ENCODE measurements around the gene PHLDA1.

PHLDA1 gene

DNA sequence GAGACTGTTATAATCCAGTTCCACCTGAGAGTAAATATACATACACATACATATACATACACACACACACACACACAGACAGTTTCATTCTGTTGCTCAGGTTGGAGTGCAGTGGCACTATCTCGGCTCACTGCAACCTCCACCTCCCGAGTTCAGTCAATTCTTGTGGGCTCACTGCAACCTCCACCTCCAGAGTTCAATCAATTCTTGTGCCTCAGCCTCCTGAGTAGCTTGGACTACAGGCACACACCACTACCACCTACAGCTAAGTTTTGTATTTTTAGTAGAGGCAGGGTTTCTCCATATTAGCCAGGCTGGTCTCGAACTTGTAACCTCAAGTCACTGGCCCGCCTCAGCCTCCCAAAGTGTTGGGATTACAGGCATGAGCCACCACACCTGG lies 8.9 kb upstream of the PHLDA1 start:
- Histone ChIP-seq H3K27ac (no peak overlapping the region), H4K20me1 (peaks cover 42% of the 10 kb centered on the region; the same call in 1 of the 2 replicates), H3K4me1 (no peaks in the 10 kb centered on the region), H3K4me3 (no peak overlapping the region), H3K27me3 (no peaks in the 10 kb centered on the region), H3K9ac (no peak overlapping the region), H3K4me2 (no peak overlapping the region), H3K9me3 (no peaks in the 10 kb centered on the region), H3K36me3 (peaks cover 16% of the 10 kb centered on the region)
- TF ChIP-seq Cebpa-rat (IDR thresholded peaks at IDR 0.05), result no peak

DNA sequence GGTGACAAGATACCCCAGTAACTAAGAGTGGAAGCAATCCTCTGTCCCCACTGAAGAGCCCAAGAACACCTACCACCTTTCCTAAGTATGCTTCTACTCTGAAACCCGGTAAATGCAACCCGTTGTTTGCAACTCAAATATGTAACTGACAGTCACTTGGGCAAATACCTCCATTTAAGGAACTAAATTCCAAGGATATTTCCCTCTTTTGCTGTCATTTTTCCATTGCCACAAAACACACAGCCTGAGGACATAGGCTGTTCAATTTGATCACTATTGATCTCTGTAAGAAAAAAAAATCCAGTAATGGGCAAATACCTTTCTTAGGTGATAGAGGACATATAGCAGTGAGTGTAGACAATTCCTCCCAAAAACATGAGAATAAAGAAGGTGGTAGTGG lies 6.6 kb upstream of the PHLDA1 start:
- no peak for TF ChIP-seq Cebpa-rat (IDR thresholded peaks at IDR 0.05)
- no peaks in the 10 kb centered on the region; the same call in 1 of the 2 replicates for H3K4me1 ChIP-seq
- H3K4me2 ChIP-seq, result no peak overlapping the region
- H4K20me1 ChIP-seq, result peaks cover 58% of the 10 kb centered on the region; the same call in 1 of the 2 replicates
- H3K9ac ChIP-seq, result no peak overlapping the region
- no peak overlapping the region for H3K4me3 ChIP-seq
- no peaks in the 10 kb centered on the region for H3K27me3 ChIP-seq
- peaks cover 4% of the 10 kb centered on the region; the same call in 1 of the 2 replicates for H3K36me3 ChIP-seq
- no peak overlapping the region for H3K27ac ChIP-seq
- no peaks in the 10 kb centered on the region for H3K9me3 ChIP-seq

DNA sequence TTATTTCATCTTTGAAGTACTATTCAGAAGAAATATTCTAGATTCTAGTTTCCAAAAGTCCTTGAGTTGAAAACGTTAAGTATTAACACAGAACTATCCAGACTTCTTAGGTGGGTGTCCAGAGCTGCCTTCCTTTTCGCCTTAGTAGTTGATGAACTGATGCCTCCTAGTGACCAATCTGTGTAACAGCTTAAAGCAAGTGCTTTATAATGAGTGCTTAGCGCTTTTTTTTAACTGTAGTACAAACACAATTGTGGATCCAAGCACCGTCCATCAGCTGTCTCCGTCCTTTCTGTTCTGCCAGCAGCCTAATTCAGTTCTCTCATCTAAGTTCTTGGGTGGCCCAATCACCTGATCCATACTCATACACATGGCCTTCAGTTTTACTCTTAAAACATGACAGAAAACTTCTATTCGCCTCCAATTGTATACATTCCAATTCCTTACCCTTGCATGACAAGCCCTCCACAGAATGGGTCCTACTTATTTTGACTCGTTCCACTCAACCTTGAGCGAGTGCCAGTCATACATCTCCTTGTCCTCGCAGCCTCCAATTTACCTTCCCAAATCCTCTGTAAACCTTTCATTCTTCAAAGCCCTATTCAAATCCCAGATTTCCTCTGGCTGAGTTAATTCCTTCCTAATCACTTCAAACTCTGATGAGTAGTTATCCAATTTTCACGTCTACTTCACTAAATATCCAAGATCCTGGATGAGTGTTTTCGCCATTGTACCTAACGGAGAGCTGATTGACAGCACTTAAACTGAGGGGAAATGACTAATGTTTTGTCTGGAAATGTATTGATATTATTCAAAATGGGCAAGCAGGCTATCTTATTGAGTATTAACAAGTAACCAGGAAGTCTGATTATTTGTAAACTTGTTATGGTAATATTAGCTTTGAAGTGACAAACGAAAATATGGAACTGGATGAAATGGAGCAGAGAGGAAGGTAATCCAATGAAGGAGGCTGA lies 5.8 kb upstream of the PHLDA1 start:
- H3K27ac ChIP-seq, result no peak overlapping the region
- H4K20me1 ChIP-seq, result peaks cover 58% of the 10 kb centered on the region; the same call in 1 of the 2 replicates
- H3K4me2 ChIP-seq, result no peak overlapping the region
- no peak for TF ChIP-seq Cebpa-rat (IDR thresholded peaks at IDR 0.05)
- no peak overlapping the region for H3K4me3 ChIP-seq
- H3K9ac ChIP-seq, result no peak overlapping the region
- no peaks in the 10 kb centered on the region for H3K27me3 ChIP-seq
- no peaks in the 10 kb centered on the region for H3K9me3 ChIP-seq
- peaks cover 7% of the 10 kb centered on the region for H3K4me1 ChIP-seq
- H3K36me3 ChIP-seq, result no peaks in the 10 kb centered on the region

DNA sequence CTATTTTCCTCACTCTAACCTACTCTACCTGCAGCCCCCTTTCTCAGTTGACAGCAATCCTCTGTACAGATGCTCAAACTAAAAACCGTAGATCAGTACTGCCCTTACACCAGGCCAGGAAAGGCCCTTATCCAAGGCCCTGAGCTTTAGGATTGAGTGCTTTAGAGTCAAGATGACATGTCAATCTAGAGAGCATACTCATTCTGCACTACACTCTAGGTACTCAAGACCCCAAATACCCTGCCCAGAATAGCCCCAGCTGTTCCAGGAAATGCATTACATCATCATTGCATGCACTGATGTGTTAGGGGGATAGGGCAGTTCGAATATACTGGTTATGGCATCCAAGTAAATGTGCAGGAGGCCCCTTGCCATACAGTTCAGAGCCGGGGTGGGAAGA lies 3.5 kb upstream of the PHLDA1 start:
- Histone ChIP-seq H4K20me1 (peaks cover 56% of the 10 kb centered on the region), H3K4me3 (no peak overlapping the region), H3K4me2 (no peak overlapping the region), H3K27me3 (peaks cover 14% of the 10 kb centered on the region), H3K36me3 (no peaks in the 10 kb centered on the region), H3K27ac (no peak overlapping the region), H3K4me1 (peaks cover 20% of the 10 kb centered on the region), H3K9ac (no peak overlapping the region), H3K9me3 (no peaks in the 10 kb centered on the region)
- TF ChIP-seq Cebpa-rat (IDR thresholded peaks at IDR 0.05), result no peak

- peaks cover 42% of the 10 kb centered on the region for H4K20me1 ChIP-seq
- H3K27ac ChIP-seq, result no peak overlapping the region
- H3K27me3 ChIP-seq, result peaks cover 30% of the 10 kb centered on the region
- no peaks in the 10 kb centered on the region for H3K36me3 ChIP-seq
- H3K9ac ChIP-seq, result no peak overlapping the region
- H3K9me3 ChIP-seq, result no peaks in the 10 kb centered on the region
- peak overlapping the region; percentile 100 for H3K4me2 ChIP-seq
- H3K4me3 ChIP-seq, result no peak overlapping the region
- H3K4me1 ChIP-seq, result peaks cover 22% of the 10 kb centered on the region
- TF ChIP-seq Cebpa-rat (IDR thresholded peaks at IDR 0.05), result no peak
These were observed 1.8 kb upstream of the PHLDA1 start for GRCh38 chr12:76033081-76034011.

GRCh38 chr12:76032043-76032981 lies 736 bp upstream of the PHLDA1 start:
- Histone ChIP-seq H3K9me3 (no peaks in the 10 kb centered on the region), H3K27ac (peak overlapping the region; percentile 81), H3K4me3 (peak overlapping the region; percentile 80), H3K4me1 (peaks cover 22% of the 10 kb centered on the region), H3K27me3 (peaks cover 30% of the 10 kb centered on the region), H3K9ac (peak overlapping the region; percentile 86), H3K4me2 (peak overlapping the region; percentile 100), H4K20me1 (peaks cover 32% of the 10 kb centered on the region), H3K36me3 (no peaks in the 10 kb centered on the region)
- no peak for TF ChIP-seq Cebpa-rat (IDR thresholded peaks at IDR 0.05)

GRCh38 chr12:76031081-76031413 lies 529 bp downstream of the PHLDA1 start:
- no peaks in the 10 kb centered on the region for H3K36me3 ChIP-seq
- TF ChIP-seq Cebpa-rat (IDR thresholded peaks at IDR 0.05), result no peak
- H3K27ac ChIP-seq, result peak overlapping the region; percentile 81; the same call in 1 of the 2 replicates
- H3K9ac ChIP-seq, result peak overlapping the region; percentile 86
- no peaks in the 10 kb centered on the region for H3K9me3 ChIP-seq
- H3K4me1 ChIP-seq, result peaks cover 22% of the 10 kb centered on the region
- H3K4me2 ChIP-seq, result peak overlapping the region; percentile 100
- peaks cover 31% of the 10 kb centered on the region for H4K20me1 ChIP-seq
- peaks cover 30% of the 10 kb centered on the region for H3K27me3 ChIP-seq
- peak overlapping the region; percentile 80 for H3K4me3 ChIP-seq

DNA sequence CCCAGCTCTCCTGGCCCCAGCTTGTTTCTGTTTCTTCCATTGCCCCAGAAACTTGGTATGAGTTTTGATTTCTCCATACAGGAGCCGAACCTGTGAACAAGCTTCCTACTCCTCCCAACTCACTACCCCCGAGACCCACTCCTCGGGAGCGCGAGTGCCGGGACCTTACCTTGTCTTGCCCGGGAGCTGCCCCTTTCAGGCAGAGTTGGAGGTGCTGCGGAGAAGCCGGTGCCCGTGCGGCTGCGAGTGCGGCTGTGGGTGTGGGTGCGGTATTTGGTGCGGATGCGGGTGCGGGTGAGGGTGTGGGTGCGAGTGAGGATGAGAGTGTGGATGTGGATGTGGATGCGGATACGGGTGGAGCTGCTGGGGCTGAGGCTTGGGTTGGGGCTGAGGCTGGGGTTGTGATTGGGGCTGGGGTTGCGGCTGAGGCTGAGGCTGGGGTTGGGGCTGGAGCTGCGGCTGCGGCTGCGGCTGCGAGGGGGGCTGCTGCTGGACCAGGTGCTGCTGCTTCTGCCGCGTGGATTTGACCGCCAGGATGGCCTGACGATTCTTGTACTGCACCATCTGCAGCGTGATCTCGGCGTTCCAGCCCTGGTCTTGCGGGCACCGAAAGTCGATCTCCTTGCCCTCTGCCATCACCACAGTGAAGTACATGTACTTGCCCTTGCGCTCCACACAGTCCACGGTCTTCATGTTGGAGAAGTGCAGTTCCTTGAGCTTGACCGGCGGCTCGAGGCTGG lies 1.1 kb downstream of the PHLDA1 start:
- Histone ChIP-seq H4K20me1 (peaks cover 29% of the 10 kb centered on the region), H3K9me3 (no peaks in the 10 kb centered on the region), H3K9ac (peak overlapping the region; percentile 86), H3K4me1 (peaks cover 22% of the 10 kb centered on the region), H3K36me3 (no peaks in the 10 kb centered on the region), H3K27me3 (peaks cover 30% of the 10 kb centered on the region), H3K4me3 (peak overlapping the region; percentile 80), H3K4me2 (peak overlapping the region; percentile 100), H3K27ac (no peak overlapping the region)
- no peak for TF ChIP-seq Cebpa-rat (IDR thresholded peaks at IDR 0.05)

Measured in BLaER1 (cell line).